ENCODE results near the gene PFKFB2. TPM values are rescaled to one million over a fixed set of nuclear protein-coding genes. Genes with fewer than 3 reads are reported as not detected.

The PFKFB2 gene
- total RNA-seq, 1 donor from 2014 or later, result 5.1 TPM

DNA sequence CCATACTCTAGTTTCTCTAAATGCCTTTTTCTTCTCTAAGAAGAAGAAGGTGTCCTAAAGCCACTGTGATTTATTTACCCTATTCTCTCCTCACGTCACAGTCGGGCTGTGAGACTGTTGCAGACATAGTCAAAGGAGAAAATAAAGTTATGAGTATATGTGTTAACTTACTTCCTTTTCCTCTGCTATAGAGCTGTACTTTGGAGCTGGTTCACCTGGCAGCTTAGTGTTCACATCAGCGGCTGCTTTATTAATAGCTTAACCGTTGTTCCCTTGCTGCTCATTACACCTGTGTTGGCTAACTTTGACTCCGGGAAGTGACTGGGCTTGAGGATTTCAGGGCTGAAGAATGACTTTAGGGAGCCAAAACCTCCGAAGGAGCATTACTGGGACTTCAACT, 3.6 kb downstream of the PFKFB2 start:
- TF ChIP-seq, protein P1, sequence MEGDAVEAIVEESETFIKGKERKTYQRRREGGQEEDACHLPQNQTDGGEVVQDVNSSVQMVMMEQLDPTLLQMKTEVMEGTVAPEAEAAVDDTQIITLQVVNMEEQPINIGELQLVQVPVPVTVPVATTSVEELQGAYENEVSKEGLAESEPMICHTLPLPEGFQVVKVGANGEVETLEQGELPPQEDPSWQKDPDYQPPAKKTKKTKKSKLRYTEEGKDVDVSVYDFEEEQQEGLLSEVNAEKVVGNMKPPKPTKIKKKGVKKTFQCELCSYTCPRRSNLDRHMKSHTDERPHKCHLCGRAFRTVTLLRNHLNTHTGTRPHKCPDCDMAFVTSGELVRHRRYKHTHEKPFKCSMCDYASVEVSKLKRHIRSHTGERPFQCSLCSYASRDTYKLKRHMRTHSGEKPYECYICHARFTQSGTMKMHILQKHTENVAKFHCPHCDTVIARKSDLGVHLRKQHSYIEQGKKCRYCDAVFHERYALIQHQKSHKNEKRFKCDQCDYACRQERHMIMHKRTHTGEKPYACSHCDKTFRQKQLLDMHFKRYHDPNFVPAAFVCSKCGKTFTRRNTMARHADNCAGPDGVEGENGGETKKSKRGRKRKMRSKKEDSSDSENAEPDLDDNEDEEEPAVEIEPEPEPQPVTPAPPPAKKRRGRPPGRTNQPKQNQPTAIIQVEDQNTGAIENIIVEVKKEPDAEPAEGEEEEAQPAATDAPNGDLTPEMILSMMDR (conservative IDR thresholded peaks at IDR 0.05; ENCODE audit: low read depth, low read length), result no peak
- no peak overlapping the region for H3K4me3 ChIP-seq (ENCODE audit: low read depth, low read length)
- DNase-seq (ENCODE audit: low read depth), result no peak

DNA sequence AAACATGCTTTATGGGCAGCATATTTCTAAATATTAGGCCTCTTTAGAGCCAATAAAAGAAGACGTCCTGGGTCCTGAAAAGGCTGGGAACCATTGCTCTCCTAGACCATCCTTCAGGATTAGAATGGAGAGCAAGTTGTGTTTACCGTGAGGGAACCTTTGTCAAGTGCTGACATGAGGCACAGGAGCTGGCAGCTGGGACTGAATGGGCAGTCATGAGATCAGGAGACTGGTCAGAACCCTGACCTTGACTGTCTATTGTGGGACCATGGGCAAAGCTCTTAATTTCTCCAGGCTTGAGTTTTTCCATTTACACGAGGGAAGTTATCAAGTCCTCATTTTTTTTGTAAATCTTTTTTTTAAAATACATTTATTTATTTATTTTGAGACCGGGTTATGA, 5.2 kb downstream of the PFKFB2 start:
- no peak for DNase-seq (ENCODE audit: low read depth)
- H3K4me3 ChIP-seq (ENCODE audit: low read depth, low read length), result no peak overlapping the region
- TF ChIP-seq, protein P1 (conservative IDR thresholded peaks at IDR 0.05; ENCODE audit: low read depth, low read length), result no peak

GRCh38 chr1:207058878-207059867, 6.1 kb downstream of the PFKFB2 start:
- H3K4me3 ChIP-seq (ENCODE audit: low read depth, low read length), result no peak overlapping the region
- no peak for DNase-seq (ENCODE audit: low read depth)
- TF ChIP-seq, protein P1 (conservative IDR thresholded peaks at IDR 0.05; ENCODE audit: low read depth, low read length), result peak; percentile 35

- TF ChIP-seq, protein P1 (conservative IDR thresholded peaks at IDR 0.05; ENCODE audit: low read depth, low read length), result no peak
- no peak for DNase-seq (ENCODE audit: low read depth)
- H3K4me3 ChIP-seq (ENCODE audit: low read depth, low read length), result no peak overlapping the region
These were observed 6.8 kb downstream of the PFKFB2 start for GRCh38 chr1:207059881-207060280.

GRCh38 chr1:207060596-207060995, 7.5 kb downstream of the PFKFB2 start:
- no peak overlapping the region for H3K4me3 ChIP-seq (ENCODE audit: low read depth, low read length)
- TF ChIP-seq, protein P1 (conservative IDR thresholded peaks at IDR 0.05; ENCODE audit: low read depth, low read length), result no peak
- DNase-seq (ENCODE audit: low read depth), result no peak

GRCh38 chr1:207062058-207062457, 9.0 kb downstream of the PFKFB2 start:
- no peak overlapping the region for H3K4me3 ChIP-seq (ENCODE audit: low read depth, low read length)
- DNase-seq (ENCODE audit: low read depth), result no peak
- TF ChIP-seq, protein P1 (conservative IDR thresholded peaks at IDR 0.05; ENCODE audit: low read depth, low read length), result no peak
